Naive thymus-derived CD8-positive, alpha-beta T cell (primary cell): Measurements from ENCODE around the gene MERTK. TPM values are rescaled to one million over a fixed set of nuclear protein-coding genes. Genes with fewer than 3 reads are reported as not detected.
"Not testable (repeated sequence)": the region's sequence is repeated elsewhere in the genome, so short reads cannot be mapped to it uniquely, and the experiment has no call there.

Experiments
- ATAC-seq, 2 donors: fragments of 150-1000 bp; cut with Tn5 transposase in 1 of 2; sonication (Bioruptor Pico), chemical (Tn5 transposase) in 1 of 2; 1 replicate in 1 of 2; 2 replicates in 1 of 2; pipeline ENCODE4 v1.10.0; 2021; ENCODE audit warnings: mild to moderate bottlenecking in 2 of 2, moderate library complexity in 2 of 2
- POLR2A ChIA-PET: fragments of 350-600 bp; sonication (Branson Sonifier 250); formaldehyde crosslinking; loops from one replicate; lab custom pipeline; 2021; ENCODE audit warnings: antibody characterized with exemption; lab: Charles Lee
- DNase-seq, 10 donors: peaks; one replicate each; pipeline versions ENCODE4 v3.0.0 to v3.0.0-alpha.2; 2020 to 2022
- H3K27ac Mint-ChIP-seq, 10 donors: one replicate each; pipeline ENCODE4 v1.8.0; 2020 to 2022; ENCODE audit warnings: mild to moderate bottlenecking in 10 of 10, mixed read lengths in 10 of 10, moderate library complexity in 4 of 10, inconsistent platforms in 1 of 10
- H3K27me3 Mint-ChIP-seq, 5 donors: one replicate each; pipeline ENCODE4 v1.8.0; 2021 to 2022; ENCODE audit warnings: mixed read lengths in 5 of 5
- H3K36me3 Mint-ChIP-seq, 3 donors: one replicate each; pipeline ENCODE4 v1.8.0; 2020 to 2022; ENCODE audit warnings: mixed read lengths in 3 of 3, mild to moderate bottlenecking in 2 of 3, inconsistent platforms in 1 of 3
- H3K4me1 Mint-ChIP-seq, 4 donors: one replicate each; pipeline ENCODE4 v1.8.0; 2021 to 2022; ENCODE audit warnings: mixed read lengths in 4 of 4
- H3K4me3 Mint-ChIP-seq, 10 donors: one replicate each; pipeline ENCODE4 v1.8.0; 2020 to 2022; ENCODE audit warnings: mild to moderate bottlenecking in 10 of 10, mixed read lengths in 10 of 10, moderate library complexity in 6 of 10, inconsistent platforms in 1 of 10
- H3K9me3 Mint-ChIP-seq, 9 donors: one replicate each; pipeline ENCODE4 v1.8.0; 2020 to 2022; ENCODE audit warnings: mixed read lengths in 9 of 9, mild to moderate bottlenecking in 3 of 9, inconsistent platforms in 1 of 9, moderate library complexity in 1 of 9
- polyA plus RNA-seq, 3 donors: library from polyadenylated mRNA; unstranded; fragments of 300-500 nt; fragmentation: Illumina TruSeq; gene quantifications; one replicate each; pipeline ENCODE4 v1.2.3, GENCODE V29; 2021
- total RNA-seq, 8 experiments: library from RNA in 2 of 8; stranded (reverse) in 2 of 8; gene quantifications; one replicate each; pipeline ENCODE4 v1.2.3 and lab custom pipeline; 2021 to 2026

MERTK gene
- total and polyA plus RNA-seq, 5 experiments from 2014 or later, result 0.55 to 0.69 TPM; not detected in 3

- ATAC-seq (no peak), DNase-seq (no peak)
- Mint-ChIP-seq H3K27ac (peak overlapping the region in 1 of 10 donors; percentile 6), H3K9me3 (peaks cover 0 to 4% (median 2%) of the 10 kb centered on the region in 9 donors), H3K4me3 (no peak overlapping the region), H3K36me3 (peaks cover 26 to 91% (median 63%) of the 10 kb centered on the region in 3 donors), H3K27me3 (no peaks in the 10 kb centered on the region), H3K4me1 (peaks cover 16 to 58% (median 36%) of the 10 kb centered on the region in 4 donors)
- POLR2A ChIA-PET, result no interaction called here
Measured at GRCh38 chr2:112065966-112066365, 167.6 kb downstream of the MERTK start.

- H3K4me1 Mint-ChIP-seq, result peaks cover 24 to 57% (median 44%) of the 10 kb centered on the region in 4 donors
- POLR2A ChIA-PET, H3K27ac Mint-ChIP-seq, H3K4me3 Mint-ChIP-seq, DNase-seq, ATAC-seq, H3K27me3 Mint-ChIP-seq: not testable (repeated sequence)
- peaks cover 40 to 93% (median 76%) of the 10 kb centered on the region in 3 donors for H3K36me3 Mint-ChIP-seq
- H3K9me3 Mint-ChIP-seq, result peaks cover 0 to 14% (median 3%) of the 10 kb centered on the region in 9 donors
Measured at GRCh38 chr2:112069794-112070193, 171.4 kb downstream of the MERTK start.

GRCh38 chr2:112073875-112074274 lies 175.5 kb downstream of the MERTK start:
- Mint-ChIP-seq H3K36me3 (peaks cover 31 to 86% (median 60%) of the 10 kb centered on the region in 3 donors), H3K27ac (peak overlapping the region in 1 of 10 donors; percentile 29), H3K27me3 (no peaks in the 10 kb centered on the region), H3K4me1 (peaks cover 20 to 46% (median 40%) of the 10 kb centered on the region in 4 donors), H3K9me3 (peaks cover 0 to 14% (median 3%) of the 10 kb centered on the region in 9 donors), H3K4me3 (peak overlapping the region in 1 of 10 donors; percentile 7)
- ATAC-seq (no peak), DNase-seq (no peak)
- POLR2A ChIA-PET, result no interaction called here

- ATAC-seq (no peak), DNase-seq (no peak)
- Mint-ChIP-seq H3K36me3 (peaks cover 26 to 88% (median 56%) of the 10 kb centered on the region in 3 donors), H3K27ac (peak overlapping the region in 2 of 10 donors; percentile 5 to 29), H3K4me3 (no peak overlapping the region), H3K4me1 (peaks cover 20 to 43% (median 38%) of the 10 kb centered on the region in 4 donors), H3K9me3 (peaks cover 0 to 12% (median 3%) of the 10 kb centered on the region in 9 donors), H3K27me3 (no peaks in the 10 kb centered on the region)
- POLR2A ChIA-PET, result no interaction called here
Measured at GRCh38 chr2:112074506-112074905, 176.1 kb downstream of the MERTK start.

- peaks cover 0 to 12% (median 3%) of the 10 kb centered on the region in 9 donors for H3K9me3 Mint-ChIP-seq
Measured at GRCh38 chr2:112075490-112076260, 177.3 kb downstream of the MERTK start.

GRCh38 chr2:112077814-112078213 lies 179.4 kb downstream of the MERTK start:
- Mint-ChIP-seq H3K36me3 (peaks cover 16 to 83% (median 43%) of the 10 kb centered on the region in 3 donors), H3K4me1 (peaks cover 14 to 21% (median 16%) of the 10 kb centered on the region in 4 donors), H3K27ac (peak overlapping the region in 3 of 10 donors; percentile 8 to 82 (median 43)), H3K9me3 (peaks cover 0 to 12% (median 3%) of the 10 kb centered on the region in 9 donors), H3K27me3 (no peaks in the 10 kb centered on the region), H3K4me3 (no peak overlapping the region)
- no peak for DNase-seq
- POLR2A ChIA-PET, result no interaction called here
- ATAC-seq, result no peak

More at GRCh38 chr2:112075490-112076260, 177.3 kb downstream of the MERTK start:
- Mint-ChIP-seq H3K27me3 (no peaks in the 10 kb centered on the region), H3K27ac (no peak overlapping the region), H3K4me3 (no peak overlapping the region), H3K4me1 (peaks cover 22 to 36% (median 30%) of the 10 kb centered on the region in 4 donors), H3K36me3 (peaks cover 20 to 83% (median 44%) of the 10 kb centered on the region in 3 donors)
- no peak for ATAC-seq
- DNase-seq, result no peak
- POLR2A ChIA-PET, result no interaction called here

Other genes starting within 250 kb of the MERTK start
- 10 to 100 TPM; 67.0 to 69.5 TPM for gene ANAPC1, start 14.4 kb upstream of the MERTK start, total RNA-seq
- 10 to 100 TPM; 29.9 to 32.4 (median 30.8) TPM for gene ANAPC1, start 14.4 kb upstream of the MERTK start, polyA plus RNA-seq
- gene TMEM87B, start 156.7 kb downstream of the MERTK start, total RNA-seq, result 10 to 100 TPM; 23.3 to 23.8 TPM
- gene TMEM87B, start 156.7 kb downstream of the MERTK start, polyA plus RNA-seq, result 10 to 100 TPM in 1 of 3 donors, 1 to 10 TPM in 2; 7.0 to 11.8 (median 9.8) TPM
- 10 to 100 TPM in 1 of 2 experiments, 1 to 10 TPM in 1; 9.8 to 10.3 TPM for gene FBLN7, start 239.8 kb downstream of the MERTK start, total RNA-seq
- 1 to 10 TPM in 1 of 3 donors, under 1 TPM in 2; 0.16 to 1.8 (median 0.92) TPM for gene FBLN7, start 239.8 kb downstream of the MERTK start, polyA plus RNA-seq